Tibial artery (tissue), 4 donors: ENCODE measurements around the gene EPN2.

Experiments used
- DNase-seq, 2 donors: peaks; one replicate each; pipeline ENCODE4 v3.0.0-alpha.2; 2019
- H3K27ac ChIP-seq, 2 donors: fragments of 200-600 bp; sonication (generic) in 1 of 2; 1 replicate in 1 of 2; 2 replicates in 1 of 2; pipeline ENCODE4 v1.5.1; 2018 to 2019; ENCODE audit warnings: mild to moderate bottlenecking in 1 of 2
- H3K27me3 ChIP-seq, 2 donors: fragments of 200-600 bp; sonication (generic) in 1 of 2; one replicate each; pipeline versions ENCODE4 v1.5.1 to v1.6.0; 2016 to 2019
- H3K36me3 ChIP-seq, 3 donors: fragments of 200-600 bp; sonication (generic) in 2 of 3; one replicate each; pipeline ENCODE4 v1.5.1; 2016 to 2019; ENCODE audit warnings: mild to moderate bottlenecking in 2 of 3
- H3K4me1 ChIP-seq, 4 donors: fragments of 200-600 bp; sonication (generic) in 2 of 4; 1 replicate in 3 of 4; 2 replicates in 1 of 4; pipeline ENCODE4 v1.5.1; 2016 to 2019
- H3K4me3 ChIP-seq, 2 donors: fragments of 200-600 bp; sonication (generic) in 1 of 2; 1 replicate in 1 of 2; 2 replicates in 1 of 2; pipeline ENCODE4 v1.5.1; 2018 to 2019; ENCODE audit warnings: mild to moderate bottlenecking in 2 of 2
- H3K9me3 ChIP-seq, 3 donors: fragments of 200-600 bp; sonication (generic) in 1 of 3; one replicate each; pipeline ENCODE4 v1.5.1; 2016 to 2019
- CTCF ChIP-seq, 2 experiments: fragments of 200-600 bp in 1 of 2; fragments of 450-650 bp in 1 of 2; IDR thresholded peaks; one replicate each; pipeline ENCODE4 v1.5.1; 2017 to 2019; ENCODE audit warnings: antibody characterized with exemption in 2 of 2, mild to moderate bottlenecking in 1 of 2, moderate library complexity in 1 of 2
- intact Hi-C: fragments of 100-400 bp; cut with DNase I; formaldehyde crosslinking; loops from one replicate; pipeline ENCODE4 v1.15.0; 2023; ENCODE audit warnings: low total_unique reads

EPN2 gene

GRCh38 chr17:19301274-19301951 is 64.2 kb downstream of the EPN2 start:
- H3K4me1 ChIP-seq, result peaks cover 0 to 44% (median 21%) of the 10 kb centered on the region in 4 donors
- intact Hi-C loops, result no loop called here

GRCh38 chr17:19301973-19302372 is 64.8 kb downstream of the EPN2 start:
- no peak for DNase-seq
- Histone ChIP-seq H3K9me3 (no peaks in the 10 kb centered on the region), H3K4me3 (no peak overlapping the region), H3K36me3 (peaks cover 0 to 9% (median 7%) of the 10 kb centered on the region in 3 donors), H3K4me1 (peaks cover 0 to 44% (median 19%) of the 10 kb centered on the region in 4 donors), H3K27me3 (no peaks in the 10 kb centered on the region), H3K27ac (no peak overlapping the region)
- TF ChIP-seq CTCF (IDR thresholded peaks at IDR 0.05), result no peak
- intact Hi-C loops, result no loop called here

More at GRCh38 chr17:19301274-19301951, 64.2 kb downstream of the EPN2 start:
- no peak for TF ChIP-seq CTCF (IDR thresholded peaks at IDR 0.05)
- Histone ChIP-seq H3K27me3 (no peaks in the 10 kb centered on the region), H3K9me3 (no peaks in the 10 kb centered on the region), H3K36me3 (peaks cover 0 to 9% (median 7%) of the 10 kb centered on the region in 3 donors), H3K4me3 (no peak overlapping the region), H3K27ac (no peak overlapping the region)
- no peak for DNase-seq

GRCh38 chr17:19302791-19303331 is 65.7 kb downstream of the EPN2 start:
- Histone ChIP-seq H3K4me1 (peaks cover 0 to 42% (median 15%) of the 10 kb centered on the region in 4 donors), H3K27ac (no peak overlapping the region), H3K27me3 (no peaks in the 10 kb centered on the region), H3K9me3 (no peaks in the 10 kb centered on the region), H3K4me3 (no peak overlapping the region), H3K36me3 (peaks cover 0 to 9% (median 7%) of the 10 kb centered on the region in 3 donors)
- no peak for TF ChIP-seq CTCF (IDR thresholded peaks at IDR 0.05)
- intact Hi-C loops, result no loop called here
- DNase-seq, result no peak

- TF ChIP-seq CTCF (IDR thresholded peaks at IDR 0.05), result no peak
- Histone ChIP-seq H3K4me1 (peaks cover 0 to 37% (median 13%) of the 10 kb centered on the region in 4 donors), H3K27ac (no peak overlapping the region)
Observed at GRCh38 chr17:19303367-19303776, 66.2 kb downstream of the EPN2 start.

GRCh38 chr17:19304209-19304608 is 67.0 kb downstream of the EPN2 start:
- no peak overlapping the region for H3K27ac ChIP-seq
- DNase-seq, result peak in 1 of 2 donors; percentile 46
- H3K36me3 ChIP-seq, result peaks cover 0 to 9% (median 7%) of the 10 kb centered on the region in 3 donors
- no peak overlapping the region for H3K4me3 ChIP-seq
- intact Hi-C loops, result no loop called here
- no peaks in the 10 kb centered on the region for H3K27me3 ChIP-seq
- no peak for TF ChIP-seq CTCF (IDR thresholded peaks at IDR 0.05)
- H3K4me1 ChIP-seq, result peaks cover 0 to 30% (median 12%) of the 10 kb centered on the region in 4 donors
- no peaks in the 10 kb centered on the region for H3K9me3 ChIP-seq

More at GRCh38 chr17:19303367-19303776, 66.2 kb downstream of the EPN2 start:
- Histone ChIP-seq H3K27me3 (no peaks in the 10 kb centered on the region), H3K9me3 (no peaks in the 10 kb centered on the region), H3K36me3 (peaks cover 0 to 9% (median 7%) of the 10 kb centered on the region in 3 donors), H3K4me3 (no peak overlapping the region)
- intact Hi-C loops, result no loop called here
- DNase-seq, result no peak
